HFFc6 (cell line): ENCODE data around the gene PRR20G. TPM values are rescaled to one million over a fixed set of nuclear protein-coding genes. Genes with fewer than 3 reads are reported as not detected.
"Not testable (repeated sequence)": the region's sequence is repeated elsewhere in the genome, so short reads cannot be mapped to it uniquely, and the experiment has no call there.

Experiments
- DNase-seq: peaks from one replicate; pipeline ENCODE4 v3.0.0-alpha.2; 2018
- H3K27ac Mint-ChIP-seq: 2 replicates; pipeline ENCODE4 v1.8.0; 2020; ENCODE audit warnings: mild to moderate bottlenecking, mixed read lengths
- H3K27me3 Mint-ChIP-seq: 2 replicates; pipeline ENCODE4 v1.8.0; 2021; ENCODE audit warnings: mild to moderate bottlenecking, moderate library complexity, mixed read lengths; ENCODE audit not compliant: insufficient read depth
- H3K36me3 Mint-ChIP-seq: 2 replicates; pipeline ENCODE4 v1.8.0; 2021; ENCODE audit warnings: low read depth, mixed read lengths
- H3K4me1 Mint-ChIP-seq: 2 replicates; pipeline ENCODE4 v1.8.0; 2020; ENCODE audit warnings: low read depth, mixed read lengths
- H3K4me3 Mint-ChIP-seq: 2 replicates; pipeline ENCODE4 v1.8.0; 2020; ENCODE audit warnings: mild to moderate bottlenecking, moderate library complexity, mixed read lengths
- H3K9me3 Mint-ChIP-seq: 2 replicates; pipeline ENCODE4 v1.8.0; 2020; ENCODE audit warnings: mild to moderate bottlenecking, mixed read lengths
- CTCF ChIP-seq: fragments of 200-600 bp; sonication (generic); IDR thresholded peaks from 2 replicates; pipeline ENCODE4 v1.5.0; 2021; ENCODE audit warnings: antibody characterized with exemption, mild to moderate bottlenecking
- total RNA-seq, 6 experiments: library from RNA; stranded (reverse); fragmentation: NEBNext Ultra II Directional; extraction: Animal tissue kit (Norgen Biotek cat#: 25700); gene quantifications; 2 replicates in 1 of 6; 3 replicates in 5 of 6; pipeline ENCODE4 v1.2.3, GENCODE V29; 2021

PRR20G gene
- total RNA-seq, 6 experiments from 2014 or later, result not detected

- Mint-ChIP-seq H3K4me1 (no peaks in the 10 kb centered on the region), H3K27ac (no peak overlapping the region), H3K9me3 (no peaks in the 10 kb centered on the region), H3K27me3 (peaks cover 6% of the 10 kb centered on the region), H3K36me3 (no peaks in the 10 kb centered on the region), H3K4me3 (no peak overlapping the region)
- no peak for TF ChIP-seq CTCF
- no peak for DNase-seq
Measured at GRCh38 chr3:127321371-127321770, 33.5 kb upstream of the PRR20G start.

GRCh38 chr3:127320529-127321121 lies 32.8 kb upstream of the PRR20G start:
- peaks cover 13% of the 10 kb centered on the region for H3K27me3 Mint-ChIP-seq
- H3K27ac Mint-ChIP-seq, result no peak overlapping the region
- H3K9me3 Mint-ChIP-seq, result no peaks in the 10 kb centered on the region
- TF ChIP-seq CTCF, result no peak
- no peaks in the 10 kb centered on the region for H3K4me1 Mint-ChIP-seq
- no peaks in the 10 kb centered on the region for H3K36me3 Mint-ChIP-seq
- no peak overlapping the region for H3K4me3 Mint-ChIP-seq
- DNase-seq, result no peak

GRCh38 chr3:127316685-127317084 lies 28.8 kb upstream of the PRR20G start:
- TF ChIP-seq CTCF, result no peak
- no peak for DNase-seq
- Mint-ChIP-seq H3K4me3 (no peak overlapping the region), H3K4me1 (no peaks in the 10 kb centered on the region), H3K36me3 (no peaks in the 10 kb centered on the region), H3K9me3 (no peaks in the 10 kb centered on the region), H3K27me3 (peaks cover 26% of the 10 kb centered on the region), H3K27ac (no peak overlapping the region)

GRCh38 chr3:127312818-127313217 lies 25.0 kb upstream of the PRR20G start:
- DNase-seq, result no peak
- Mint-ChIP-seq H3K4me1 (no peaks in the 10 kb centered on the region), H3K4me3 (no peak overlapping the region), H3K36me3 (no peaks in the 10 kb centered on the region), H3K27ac (no peak overlapping the region), H3K9me3 (no peaks in the 10 kb centered on the region), H3K27me3 (peaks cover 32% of the 10 kb centered on the region)
- no peak for TF ChIP-seq CTCF

GRCh38 chr3:127308821-127309220 lies 21.0 kb upstream of the PRR20G start:
- not testable (repeated sequence) for H3K9me3 Mint-ChIP-seq, H3K27ac Mint-ChIP-seq, H3K4me3 Mint-ChIP-seq, H3K36me3 Mint-ChIP-seq, DNase-seq, H3K4me1 Mint-ChIP-seq
- H3K27me3 Mint-ChIP-seq, result peaks cover 42% of the 10 kb centered on the region

- Mint-ChIP-seq H3K9me3 (no peaks in the 10 kb centered on the region), H3K4me3 (no peak overlapping the region), H3K27me3 (peaks cover 42% of the 10 kb centered on the region), H3K27ac (no peak overlapping the region), H3K4me1 (no peaks in the 10 kb centered on the region), H3K36me3 (no peaks in the 10 kb centered on the region)
- DNase-seq, result no peak
- TF ChIP-seq CTCF, result no peak
Measured at GRCh38 chr3:127307916-127308315, 20.1 kb upstream of the PRR20G start.
